Measurements from ENCODE around the gene MAMDC2. TPM values are rescaled to one million over a fixed set of nuclear protein-coding genes. Genes with fewer than 3 reads are reported as not detected.

Gene MAMDC2
- total and polyA plus RNA-seq, 2 donors (not counting 1 experiment from before 2014, with no cell fraction given): not detected

GRCh38 chr9:70111042-70111602 lies 67.5 kb downstream of the MAMDC2 start:
- DNase-seq (peak; percentile 55), ATAC-seq (ENCODE audit: low read depth) (no peak)
- Histone ChIP-seq H3K9ac (ENCODE audit: low read length) (no peak overlapping the region), H4K20me1 (ENCODE audit: control insufficient read depth, insufficient read depth, low read length, poor library complexity, severe bottlenecking) (no peaks in the 10 kb centered on the region), H3K9me3 (ENCODE audit: control extremely low read depth in 1 of 3, control insufficient read depth in 2 of 3, insufficient read depth in 1 of 3, low read length in 2 of 3) (no peaks in the 10 kb centered on the region), H3K4me1 (ENCODE audit: control insufficient read depth in 2 of 2, insufficient read depth in 2 of 2, low read length in 2 of 2) (peaks cover 5 to 7% of the 10 kb centered on the region in 2 donors), H3K27me3 (replicated peaks in 1 of 4; ENCODE audit: control extremely low read depth in 1 of 4, control insufficient read depth in 3 of 4, insufficient read depth in 4 of 4, low read length in 3 of 4) (peaks cover 0 to 3% (median 1%) of the 10 kb centered on the region in 4 experiments), H2AFZ (ENCODE audit: insufficient read depth, low read depth, low read length, poor library complexity, severe bottlenecking) (no peak overlapping the region), H3K79me2 (ENCODE audit: control insufficient read depth, insufficient read depth, low read length) (no peaks in the 10 kb centered on the region), H3K27ac (ENCODE audit: low read length in 2 of 2) (no peak overlapping the region), H3K4me3 (ENCODE audit: control extremely low read depth in 1 of 5, extremely low read depth in 1 of 5, insufficient read depth in 1 of 5, low read depth in 2 of 5, low read length in 4 of 5) (no peak overlapping the region), H3K4me2 (replicated peaks; ENCODE audit: low read depth, low read length, poor library complexity, severe bottlenecking) (no peak overlapping the region), H3K36me3 (replicated peaks in 1 of 2; ENCODE audit: control extremely low read depth in 1 of 2, control insufficient read depth in 1 of 2, extremely low read depth in 1 of 2, insufficient read depth in 2 of 2, low read length in 1 of 2) (no peaks in the 10 kb centered on the region)
- 5% methylated on average over 2 of the region's 4 CpGs for WGBS (ENCODE audit: insufficient coverage)
- H3K9me3 Mint-ChIP-seq (ENCODE audit: insufficient read depth): no peaks in the 10 kb centered on the region
- ChIA-PET CTCF (interaction anchor here (0.6 to 6.6 kb wide), 16 partner anchors 8 to 689 kb away, joined by 3 to 49 read pairs (median 4); no protein-coding TSS in a partner anchor), POLR2A (no interaction called here)
- TF ChIP-seq EZH2 (IDR thresholded peaks at IDR 0.05; ENCODE audit: borderline replicate concordance, insufficient read depth, low read depth, low read length, poor library complexity, severe bottlenecking) (no peak), CTCF (IDR thresholded peaks at IDR 0.05) (peak; percentile 95)
- no peak overlapping the region for H3K27ac Mint-ChIP-seq
- no peak overlapping the region for H3K4me3 Mint-ChIP-seq
- intact Hi-C loops (cut with micrococcal nuclease): loop anchor here (5.0 kb wide), 1 partner anchor 491 kb away; no protein-coding TSS in a partner anchor
- H3K4me1 Mint-ChIP-seq: peaks cover 9% of the 10 kb centered on the region
- peaks cover 27% of the 10 kb centered on the region for H3K27me3 Mint-ChIP-seq

GRCh38 chr9:70111641-70112236 lies 68.1 kb downstream of the MAMDC2 start:
- H3K4me1 Mint-ChIP-seq: peaks cover 9% of the 10 kb centered on the region
- WGBS (ENCODE audit: insufficient coverage): 80% methylated on average over 1 of the region's 5 CpGs
- Histone ChIP-seq H3K36me3 (replicated peaks in 1 of 2; ENCODE audit: control extremely low read depth in 1 of 2, control insufficient read depth in 1 of 2, extremely low read depth in 1 of 2, insufficient read depth in 2 of 2, low read length in 1 of 2) (no peaks in the 10 kb centered on the region), H4K20me1 (ENCODE audit: control insufficient read depth, insufficient read depth, low read length, poor library complexity, severe bottlenecking) (no peaks in the 10 kb centered on the region), H3K9ac (ENCODE audit: low read length) (no peak overlapping the region), H3K27ac (ENCODE audit: low read length in 2 of 2) (no peak overlapping the region), H3K79me2 (ENCODE audit: control insufficient read depth, insufficient read depth, low read length) (no peaks in the 10 kb centered on the region), H3K27me3 (replicated peaks in 1 of 4; ENCODE audit: control extremely low read depth in 1 of 4, control insufficient read depth in 3 of 4, insufficient read depth in 4 of 4, low read length in 3 of 4) (peaks cover 0 to 3% (median 1%) of the 10 kb centered on the region in 4 experiments), H3K4me3 (ENCODE audit: control extremely low read depth in 1 of 5, extremely low read depth in 1 of 5, insufficient read depth in 1 of 5, low read depth in 2 of 5, low read length in 4 of 5) (no peak overlapping the region), H3K4me1 (ENCODE audit: control insufficient read depth in 2 of 2, insufficient read depth in 2 of 2, low read length in 2 of 2) (peaks cover 5 to 7% of the 10 kb centered on the region in 2 donors), H3K4me2 (replicated peaks; ENCODE audit: low read depth, low read length, poor library complexity, severe bottlenecking) (no peak overlapping the region), H3K9me3 (ENCODE audit: control extremely low read depth in 1 of 3, control insufficient read depth in 2 of 3, insufficient read depth in 1 of 3, low read length in 2 of 3) (no peaks in the 10 kb centered on the region), H2AFZ (ENCODE audit: insufficient read depth, low read depth, low read length, poor library complexity, severe bottlenecking) (no peak overlapping the region)
- H3K27me3 Mint-ChIP-seq: peaks cover 23% of the 10 kb centered on the region
- H3K4me3 Mint-ChIP-seq: no peak overlapping the region
- intact Hi-C loops (cut with micrococcal nuclease): loop anchor here (5.0 kb wide), 1 partner anchor 491 kb away; no protein-coding TSS in a partner anchor
- no peak for ATAC-seq (ENCODE audit: low read depth)
- TF ChIP-seq EZH2 (IDR thresholded peaks at IDR 0.05; ENCODE audit: borderline replicate concordance, insufficient read depth, low read depth, low read length, poor library complexity, severe bottlenecking) (no peak), CTCF (IDR thresholded peaks at IDR 0.05) (no peak)
- H3K27ac Mint-ChIP-seq: no peak overlapping the region
- POLR2A ChIA-PET: no interaction called here
- no peak for DNase-seq
- H3K9me3 Mint-ChIP-seq (ENCODE audit: insufficient read depth): no peaks in the 10 kb centered on the region
- CTCF ChIA-PET: interaction anchor here (0.7 to 6.6 kb wide), 16 partner anchors 8 to 690 kb away, joined by 3 to 49 read pairs (median 6); no protein-coding TSS in a partner anchor

Measured in B cell (primary cell).